ENCODE data around the gene GRIK5.

GRCh38 chr19:42091742-42092141, 21.7 kb upstream of the GRIK5 start:
- TF ChIP-seq TAF1 (IDR thresholded peaks at IDR 0.05; ENCODE audit: borderline replicate concordance, low read depth, low read length), result no peak
- TF ChIP-seq POLR2A (IDR thresholded peaks at IDR 0.05; ENCODE audit: low read depth, low read length), result no peak
- no peak for TF ChIP-seq POLR2AphosphoS5 (IDR thresholded peaks at IDR 0.05; ENCODE audit: low read depth, low read length)
